H1 (cell line): Measurements from ENCODE around the gene DENND2A. TPM values are rescaled to one million over a fixed set of nuclear protein-coding genes. Genes with fewer than 3 reads are reported as not detected.
"Not testable (repeated sequence)": the region's sequence is repeated elsewhere in the genome, so short reads cannot be mapped to it uniquely, and the experiment has no call there.

Experiments used
- CTCF ChIA-PET: fragments of 300-600 bp; sonication (Branson Sonifier 250); formaldehyde crosslinking; loops from one replicate; lab custom pipeline; 2021; ENCODE audit not compliant: partially characterized antibody; lab: Charles Lee
- POLR2A ChIA-PET: fragments of 300-600 bp; sonication (Branson Sonifier 250); formaldehyde crosslinking; loops from one replicate; lab custom pipeline; 2021; ENCODE audit warnings: inconsistent platforms; ENCODE audit not compliant: partially characterized antibody; lab: Charles Lee
- DNase-seq, 2 experiments: peaks; one replicate each; pipeline versions ENCODE4 v3.0.0 to v3.0.0-alpha.2; 2010 to 2022; ENCODE audit warnings: low spot score in 2 of 2, low read depth in 1 of 2, mixed read lengths in 1 of 2
- FAIRE-seq: peaks from 2 replicates; lab custom pipeline; 2011; peaks lifted over from hg19 to GRCh38; lab: Jason Lieb, UNC
- H2AFZ ChIP-seq: 2 replicates; pipeline ENCODE4 v1.8.1; 2012; ENCODE audit warnings: low read length, inconsistent platforms
- H2AK5ac ChIP-seq: 2 replicates; pipeline ENCODE4 v1.6.1; 2013; ENCODE audit warnings: low read depth, low read length
- H2BK120ac ChIP-seq: replicated peaks from 2 replicates; pipeline ENCODE3; 2013; ENCODE audit warnings: low read depth, low read length, inconsistent platforms
- H2BK12ac ChIP-seq: 2 replicates; pipeline ENCODE4 v1.6.1; 2013; ENCODE audit warnings: low read depth, low read length
- H2BK15ac ChIP-seq: 2 replicates; pipeline ENCODE4 v1.6.1; 2013; ENCODE audit warnings: low read length
- H2BK20ac ChIP-seq: 2 replicates; pipeline ENCODE4 v1.6.1; 2013; ENCODE audit warnings: low read length
- H2BK5ac ChIP-seq: 2 replicates; pipeline ENCODE4 v1.6.1; 2013; ENCODE audit warnings: low read depth, low read length
- H3K14ac ChIP-seq: 2 replicates; pipeline ENCODE4 v1.6.1; 2013; ENCODE audit warnings: inconsistent platforms; ENCODE audit not compliant: insufficient read length
- H3K18ac ChIP-seq: 2 replicates; pipeline ENCODE4 v1.6.1; 2013; ENCODE audit warnings: low read length; ENCODE audit errors: extremely low read depth
- H3K23ac ChIP-seq: 2 replicates; pipeline ENCODE4 v1.6.1; 2013; ENCODE audit warnings: inconsistent platforms; ENCODE audit not compliant: insufficient read length
- H3K23me2 ChIP-seq: 2 replicates; pipeline ENCODE4 v1.6.1; 2013; ENCODE audit warnings: low read depth, low read length
- H3K27ac ChIP-seq: 2 replicates; pipeline ENCODE4 v1.6.1; 2011; ENCODE audit warnings: low read depth, low read length, inconsistent platforms
- H3K27me3 ChIP-seq, 4 experiments: replicated peaks in 1 of 4; 1 replicate in 1 of 4; 2 replicates in 3 of 4; pipeline versions ENCODE4 v1.6.1 to v1.8.1; 2011 to 2013; ENCODE audit warnings: low read length in 3 of 4, mild to moderate bottlenecking in 3 of 4, inconsistent platforms in 2 of 4, mixed read lengths in 2 of 4, moderate library complexity in 1 of 4; ENCODE audit not compliant: control insufficient read depth in 3 of 4, insufficient read depth in 3 of 4; ENCODE audit errors: extremely low read depth in 1 of 4
- H3K36me3 ChIP-seq, 4 experiments: 2 replicates each; pipeline versions ENCODE4 v1.6.1 to v1.8.1; 2011 to 2013; ENCODE audit warnings: mild to moderate bottlenecking in 4 of 4, low read length in 3 of 4, moderate library complexity in 2 of 4, control low read depth in 1 of 4, inconsistent platforms in 1 of 4; ENCODE audit not compliant: insufficient read depth in 4 of 4, control insufficient read depth in 2 of 4
- H3K4ac ChIP-seq: replicated peaks from 2 replicates; pipeline ENCODE3; 2013; ENCODE audit warnings: low read length, low read depth, mixed read lengths, inconsistent platforms; ENCODE audit not compliant: insufficient read length
- H3K4me1 ChIP-seq, 4 experiments: replicated peaks in 1 of 4; 1 replicate in 1 of 4; 2 replicates in 3 of 4; pipeline versions ENCODE4 v1.6.1 to v1.8.1; 2011 to 2013; ENCODE audit warnings: low read length in 3 of 4, inconsistent platforms in 2 of 4, mixed read lengths in 1 of 4; ENCODE audit not compliant: insufficient read depth in 4 of 4, control insufficient read depth in 3 of 4
- H3K4me2 ChIP-seq, 2 experiments: 2 replicates each; pipeline versions ENCODE4 v1.6.1 to v1.8.1; 2011 to 2013; ENCODE audit warnings: low read depth in 2 of 2, low read length in 2 of 2, control low read depth in 1 of 2, inconsistent platforms in 1 of 2, mild to moderate bottlenecking in 1 of 2; ENCODE audit not compliant: insufficient read depth in 1 of 2
- H3K4me3 ChIP-seq, 4 experiments: fragments of 200-600, 300-600 bp in 1 of 4; sonication (generic), shearing (Covaris generic), sonication (Bioruptor Twin) in 1 of 4; 2 replicates each; pipeline versions ENCODE4 v1.5.1 to v1.8.1; 2011 to 2016; ENCODE audit warnings: low read length in 4 of 4, low read depth in 3 of 4, control low read depth in 2 of 4, inconsistent platforms in 2 of 4, mild to moderate bottlenecking in 2 of 4, mixed read lengths in 1 of 4, moderate library complexity in 1 of 4; ENCODE audit not compliant: insufficient read depth in 2 of 4; ENCODE audit errors: extremely low read depth in 1 of 4
- H3K56ac ChIP-seq: replicated peaks from 2 replicates; pipeline ENCODE3; 2013; ENCODE audit warnings: low read depth, mild to moderate bottlenecking, mixed read lengths, low read length, inconsistent platforms; ENCODE audit not compliant: insufficient read length
- H3K79me1 ChIP-seq: 2 replicates; pipeline ENCODE4 v1.6.1; 2013; ENCODE audit warnings: low read depth, low read length, control low read depth
- H3K79me2 ChIP-seq, 2 experiments: 2 replicates each; pipeline versions ENCODE4 v1.6.1 to v1.8.1; 2012 to 2013; ENCODE audit warnings: low read length in 2 of 2, mild to moderate bottlenecking in 2 of 2, inconsistent platforms in 1 of 2; ENCODE audit not compliant: insufficient read depth in 2 of 2, control insufficient read depth in 1 of 2
- H3K9ac ChIP-seq, 4 experiments: replicated peaks in 1 of 4; 1 replicate in 1 of 4; 2 replicates in 3 of 4; pipeline versions ENCODE4 v1.6.1 to v1.8.1; 2011 to 2013; ENCODE audit warnings: low read depth in 3 of 4, low read length in 3 of 4, control low read depth in 2 of 4, mild to moderate bottlenecking in 2 of 4, moderate library complexity in 2 of 4, inconsistent platforms in 1 of 4; ENCODE audit errors: extremely low read depth in 1 of 4
- H3K9me3 ChIP-seq, 2 experiments: 2 replicates each; pipeline versions ENCODE4 v1.6.1 to v1.8.1; 2012 to 2013; ENCODE audit warnings: mild to moderate bottlenecking in 2 of 2, moderate library complexity in 2 of 2, control low read depth in 1 of 2, inconsistent platforms in 1 of 2, low read depth in 1 of 2, low read length in 1 of 2, mixed read lengths in 1 of 2; ENCODE audit not compliant: insufficient read depth in 2 of 2
- H4K20me1 ChIP-seq, 2 experiments: replicated peaks in 1 of 2; 2 replicates each; pipeline versions ENCODE3 to v1.8.1; 2011 to 2013; ENCODE audit warnings: inconsistent platforms in 2 of 2, low read length in 2 of 2, mild to moderate bottlenecking in 1 of 2; ENCODE audit not compliant: insufficient read depth in 2 of 2, control insufficient read depth in 1 of 2
- H4K5ac ChIP-seq: 2 replicates; pipeline ENCODE4 v1.6.1; 2013; ENCODE audit warnings: low read length, low read depth, mixed read lengths, inconsistent platforms; ENCODE audit not compliant: insufficient read length
- H4K8ac ChIP-seq: 2 replicates; pipeline ENCODE4 v1.8.0; 2013; ENCODE audit warnings: mild to moderate bottlenecking, moderate library complexity, low read length, inconsistent platforms; ENCODE audit not compliant: insufficient read depth; ENCODE audit errors: extremely low read depth
- H4K91ac ChIP-seq: replicated peaks from 2 replicates; pipeline ENCODE3; 2013; ENCODE audit warnings: low read length, mixed read lengths, inconsistent platforms; ENCODE audit not compliant: insufficient read length
- WGBS, 2 experiments: shearing (Covaris generic) in 1 of 2; methylation state at CpG; one replicate each; pipeline versions ENCODE4 v1.1.6 to v1.1.7; 2013 to 2015; ENCODE audit warnings: low lambda C conversion rate in 2 of 2, mixed read lengths in 2 of 2, inconsistent platforms in 1 of 2, low coverage in 1 of 2, missing lambda C conversion rate in 1 of 2; ENCODE audit not compliant: insufficient replicate concordance in 2 of 2, insufficient coverage in 1 of 2, insufficient read length in 1 of 2; ENCODE audit errors: extremely low coverage in 1 of 2, missing lambda C conversion rate in 1 of 2; 5-methylcytosine and 5-hydroxymethylcytosine counted together
- polyA plus RNA-seq, 7 experiments: library from polyadenylated mRNA; depleted of rRNA in 3 of 7; stranded (reverse) in 5 of 7; unstranded in 2 of 7; fragments of >200 nt in 5 of 7; fragments of 200-250 nt in 2 of 7; gene quantifications; 1 replicate in 5 of 7; 2 replicates in 1 of 7; 4 replicates in 1 of 7; pipeline versions ENCODE4 v1.2.1 to v1.2.3, GENCODE V29; 2011 to 2013; ENCODE audit warnings: missing spikeins in 2 of 7, mixed read lengths in 2 of 7
- total RNA-seq: library from RNA; stranded (reverse); fragmentation: NEBNext Ultra II Directional; extraction: Animal tissue kit (Norgen Biotek cat#: 25700); gene quantifications from 2 replicates; pipeline ENCODE4 v1.2.1, GENCODE V29; 2021

The DENND2A gene
- total and polyA plus RNA-seq, 2 of the 8 experiments (the other 6 are each of a cell fraction or from before 2014, with no cell fraction given): 5.0 to 13.0 TPM

- POLR2A ChIA-PET, CTCF ChIA-PET: not testable (repeated sequence)
Observed at GRCh38 chr7:140529428-140529827, 111.2 kb downstream of the DENND2A start.

More at GRCh38 chr7:140529428-140529827, 111.2 kb downstream of the DENND2A start:
- H2BK20ac ChIP-seq, H3K9ac ChIP-seq, H3K4me3 ChIP-seq, H3K56ac ChIP-seq, H3K23me2 ChIP-seq, H3K4me1 ChIP-seq, H3K9me3 ChIP-seq, H3K4ac ChIP-seq, H3K79me1 ChIP-seq, H3K4me2 ChIP-seq, H2AFZ ChIP-seq, H3K23ac ChIP-seq, H2BK120ac ChIP-seq, H3K27ac ChIP-seq, FAIRE-seq, H3K14ac ChIP-seq, H2AK5ac ChIP-seq, H4K20me1 ChIP-seq, H3K36me3 ChIP-seq, H2BK12ac ChIP-seq, H2BK5ac ChIP-seq, H4K91ac ChIP-seq, H2BK15ac ChIP-seq, H3K79me2 ChIP-seq, H4K5ac ChIP-seq, DNase-seq, H4K8ac ChIP-seq, H3K18ac ChIP-seq, H3K27me3 ChIP-seq: not testable (repeated sequence)
- 92% methylated on average over 4 of the region's 4 CpGs; no CpG with 5 or more reads in 1 of the 2 experiments for WGBS, 2 experiments
